KG1 (cell line): ENCODE measurements around the gene HDGFL2.

Source experiments
- DNase-seq: peaks from one replicate; lab custom pipeline; 2025; lab: John Stamatoyannopoulos, UW

The HDGFL2 gene

GRCh38 chr19:4445963-4446703, 26.0 kb upstream of the HDGFL2 start:
- no peak for DNase-seq

GRCh38 chr19:4446704-4447200, 25.3 kb upstream of the HDGFL2 start:
- no peak for DNase-seq

GRCh38 chr19:4447327-4448146, 24.6 kb upstream of the HDGFL2 start:
- no peak for DNase-seq

- no peak for DNase-seq
Observed at GRCh38 chr19:4448147-4448985, 23.7 kb upstream of the HDGFL2 start.

GRCh38 chr19:4449022-4449638, 23.0 kb upstream of the HDGFL2 start:
- no peak for DNase-seq

GRCh38 chr19:4449639-4450028, 22.5 kb upstream of the HDGFL2 start:
- DNase-seq, result no peak

GRCh38 chr19:4452230-4452990, 19.7 kb upstream of the HDGFL2 start:
- DNase-seq, result no peak

GRCh38 chr19:4453232-4454179, 18.6 kb upstream of the HDGFL2 start:
- no peak for DNase-seq

GRCh38 chr19:4454747-4455718, 17.1 kb upstream of the HDGFL2 start:
- DNase-seq, result no peak

GRCh38 chr19:4455719-4456475, 16.2 kb upstream of the HDGFL2 start:
- DNase-seq, result no peak

GRCh38 chr19:4456476-4456842, 15.6 kb upstream of the HDGFL2 start:
- no peak for DNase-seq

- DNase-seq, result no peak
Observed at GRCh38 chr19:4456843-4457653, 15.0 kb upstream of the HDGFL2 start.

GRCh38 chr19:4457654-4458395, 14.3 kb upstream of the HDGFL2 start, which contains the start of gene UBXN6:
Gene UBXN6 (minus strand): TSS chr19:4457794. CDS start chr19:4457697, 97 bp downstream.
- peak; percentile 90 for DNase-seq

GRCh38 chr19:4464815-4465581, 7.1 kb upstream of the HDGFL2 start:
- DNase-seq, result no peak

- no peak for DNase-seq
Observed at GRCh38 chr19:4467835-4468234, 4.3 kb upstream of the HDGFL2 start.
